Measurements from ENCODE around the gene ELAC2.

GRCh38 chr17:12964162-12964561 is 53.7 kb downstream of the ELAC2 start:
- no peak for TF ChIP-seq CTCF (conservative IDR thresholded peaks at IDR 0.05 in 1 of 2, IDR thresholded peaks at IDR 0.05 in 1 of 2; ENCODE audit: low read depth in 1 of 2, low read length in 2 of 2)
- TF ChIP-seq EZH2 (IDR thresholded peaks at IDR 0.05; ENCODE audit: low read length, missing control alignments) = no peak

Data from fibroblast of lung (primary cell).